Liver (tissue), 3 donors: Measurements from ENCODE around the gene CEACAM19.

Experiments
- CTCF ChIP-seq: fragments of 150-350 bp; IDR thresholded peaks from 2 replicates; pipeline ENCODE4 v1.5.1; 2017; ENCODE audit warnings: improper control_type of control experiment, low read depth, low read length; ENCODE audit not compliant: missing input control
- GABPA ChIP-seq, 2 donors: IDR thresholded peaks in 1 of 2; conservative IDR thresholded peaks in 1 of 2; 2 replicates each; pipeline ENCODE4 v1.6.1; 2016; ENCODE audit warnings: antibody characterized with exemption in 2 of 2, mild to moderate bottlenecking in 1 of 2, moderate library complexity in 1 of 2
- HNF4G ChIP-seq: IDR thresholded peaks from 2 replicates; pipeline ENCODE4 v1.6.1; 2016; ENCODE audit warnings: antibody characterized with exemption
- MAX ChIP-seq: IDR thresholded peaks from 2 replicates; pipeline ENCODE4 v1.6.1; 2016; ENCODE audit warnings: antibody characterized with exemption
- RAD21 ChIP-seq, 2 donors: IDR thresholded peaks; 2 replicates each; pipeline ENCODE4 v1.6.1; 2016; ENCODE audit warnings: antibody characterized with exemption in 2 of 2, mild to moderate bottlenecking in 2 of 2
- RXRA ChIP-seq, 2 donors: IDR thresholded peaks; 2 replicates each; pipeline ENCODE4 v1.6.1; 2017 to 2018; ENCODE audit warnings: antibody characterized with exemption in 2 of 2, mild to moderate bottlenecking in 1 of 2
- SP1 ChIP-seq: IDR thresholded peaks from 2 replicates; pipeline ENCODE4 v1.6.1; 2018; ENCODE audit warnings: antibody characterized with exemption, mild to moderate bottlenecking
- TAF1 ChIP-seq: conservative IDR thresholded peaks from 2 replicates; pipeline ENCODE4 v1.6.1; 2016; ENCODE audit warnings: antibody characterized with exemption, mild to moderate bottlenecking
- YY1 ChIP-seq: IDR thresholded peaks from 2 replicates; pipeline ENCODE4 v1.6.1; 2016; ENCODE audit warnings: antibody characterized with exemption, mild to moderate bottlenecking
- donor health status: healthy.
- donor health status: healthy.

GRCh38 chr19:44681992-44682790 is 10.9 kb downstream of the CEACAM19 start:
- TF ChIP-seq CTCF (no peak), TAF1 (no peak), HNF4G (no peak), YY1 (no peak), MAX (no peak), GABPA (IDR thresholded peaks at IDR 0.05 in 1 of 2, conservative IDR thresholded peaks at IDR 0.05 in 1 of 2) (no peak), RAD21 (IDR thresholded peaks at IDR 0.05) (no peak), RXRA (IDR thresholded peaks at IDR 0.05) (no peak), SP1 (no peak)
